HG02763 (cell line): ENCODE measurements around the gene TM4SF5.

Source experiments
- ATAC-seq: cut with Tn5 transposase; IDR thresholded peaks from one replicate; pipeline ENCODE4 v1.9.1; 2021; ENCODE audit warnings: mild to moderate bottlenecking, moderate library complexity; ENCODE audit not compliant: unreplicated experiment

Gene TM4SF5

DNA sequence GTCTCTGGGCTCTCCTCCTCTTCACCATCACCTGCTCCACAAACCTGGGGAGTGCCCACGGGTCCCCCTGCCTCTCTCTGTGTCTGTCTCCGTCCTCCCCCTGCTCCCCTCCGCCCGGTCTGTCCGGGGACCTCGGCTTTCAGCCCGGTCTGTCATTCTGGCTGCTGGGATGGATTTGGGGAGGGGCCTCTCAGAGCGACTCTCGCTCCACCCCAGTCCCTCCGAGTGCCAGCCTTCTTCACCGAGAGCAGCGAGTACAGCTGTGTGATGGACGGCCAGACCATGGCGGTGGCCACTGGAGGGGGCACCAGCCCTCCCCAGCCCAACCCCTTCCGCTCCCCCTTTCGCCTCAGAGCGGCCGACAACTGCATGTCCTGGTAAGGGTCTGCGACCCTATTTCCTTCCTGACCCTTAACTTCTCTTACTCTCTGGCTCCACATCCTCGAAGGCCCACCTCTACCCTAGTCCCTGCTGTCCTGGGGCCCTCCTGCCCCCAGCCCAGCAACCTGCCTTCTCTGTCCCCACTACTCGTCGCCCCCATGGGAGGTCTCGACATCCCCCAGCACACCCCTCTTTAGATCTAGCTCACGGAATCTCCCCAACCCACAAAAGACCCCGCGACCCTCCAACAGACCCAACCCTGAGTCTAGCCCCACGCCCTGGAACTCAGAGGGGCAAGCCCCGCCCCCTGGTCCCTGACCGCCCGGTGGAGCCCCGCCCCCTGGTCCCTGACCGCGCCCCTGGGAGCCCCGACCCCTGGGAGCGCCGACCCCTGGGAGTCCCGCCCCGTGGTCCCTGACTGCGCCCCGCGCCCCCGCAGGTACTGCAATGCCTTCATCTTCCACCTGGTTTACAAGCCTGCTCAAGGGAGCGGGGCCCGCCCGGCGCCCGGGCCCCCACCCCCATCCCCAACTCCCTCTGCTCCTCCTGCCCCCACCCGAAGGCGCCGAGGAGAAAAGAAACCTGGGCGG lies 26.4 kb upstream of the TM4SF5 start:
- ATAC-seq = no peak

- ATAC-seq = no peak
Measured at GRCh38 chr17:4747847-4748246, 23.8 kb upstream of the TM4SF5 start.

GRCh38 chr17:4748686-4749085 lies 23.0 kb upstream of the TM4SF5 start:
- ATAC-seq = no peak

GRCh38 chr17:4750606-4751005 lies 21.1 kb upstream of the TM4SF5 start:
- no peak for ATAC-seq

GRCh38 chr17:4751932-4752331 lies 19.8 kb upstream of the TM4SF5 start:
- ATAC-seq = no peak

DNA sequence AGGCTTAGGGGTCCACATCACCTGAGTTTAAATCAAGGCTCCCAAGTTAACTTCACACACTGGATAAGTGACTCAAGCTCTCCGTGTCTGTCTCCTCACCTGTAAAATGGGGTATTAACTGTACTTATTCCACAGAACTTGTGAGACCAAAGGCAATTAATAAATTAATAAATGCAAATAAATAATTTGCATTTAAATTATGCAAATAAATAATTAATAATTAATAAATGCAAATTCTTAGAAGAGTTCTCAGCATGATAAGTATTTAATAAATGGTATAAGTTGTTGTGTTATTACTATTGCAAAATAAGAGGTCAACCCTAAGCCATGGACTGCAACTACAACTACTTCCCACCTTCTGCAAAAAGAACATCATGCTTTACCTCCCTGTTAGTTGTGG lies 18.3 kb upstream of the TM4SF5 start:
- ATAC-seq = no peak

GRCh38 chr17:4759776-4760236 lies 11.9 kb upstream of the TM4SF5 start:
- no peak for ATAC-seq

- no peak for ATAC-seq
Measured at GRCh38 chr17:4764595-4764994, 7.1 kb upstream of the TM4SF5 start.

- no peak for ATAC-seq
Measured at GRCh38 chr17:4766201-4766600, 5.5 kb upstream of the TM4SF5 start.

- ATAC-seq = no peak
Measured at GRCh38 chr17:4766723-4767122, 5.0 kb upstream of the TM4SF5 start.

- ATAC-seq = no peak
Measured at GRCh38 chr17:4768298-4768697, 3.4 kb upstream of the TM4SF5 start.

GRCh38 chr17:4769628-4770027 lies 2.1 kb upstream of the TM4SF5 start:
- ATAC-seq = no peak

DNA sequence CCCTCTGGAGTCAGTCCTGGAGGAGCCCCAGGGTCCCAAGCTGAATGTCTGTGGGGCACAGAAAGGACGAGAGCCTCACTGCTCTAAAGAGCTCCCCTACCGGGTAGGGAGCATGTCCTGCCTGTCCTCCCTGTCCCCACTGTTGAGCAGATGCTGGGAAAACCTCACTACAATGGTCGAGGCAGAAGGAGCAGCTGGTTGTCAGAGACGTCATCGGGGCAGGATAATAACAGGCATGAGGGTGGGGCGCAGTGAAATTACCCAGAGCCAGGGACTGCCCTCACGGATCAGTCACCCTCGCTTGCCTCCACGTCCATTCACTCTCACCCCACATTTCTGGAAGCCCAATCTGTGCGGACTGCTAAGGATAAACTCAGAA lies 538 bp downstream of the TM4SF5 start:
- ATAC-seq = no peak

- no peak for ATAC-seq
Measured at GRCh38 chr17:4777969-4778760, 6.5 kb downstream of the TM4SF5 start.

GRCh38 chr17:4780325-4780955 lies 8.8 kb downstream of the TM4SF5 start:
- no peak for ATAC-seq

DNA sequence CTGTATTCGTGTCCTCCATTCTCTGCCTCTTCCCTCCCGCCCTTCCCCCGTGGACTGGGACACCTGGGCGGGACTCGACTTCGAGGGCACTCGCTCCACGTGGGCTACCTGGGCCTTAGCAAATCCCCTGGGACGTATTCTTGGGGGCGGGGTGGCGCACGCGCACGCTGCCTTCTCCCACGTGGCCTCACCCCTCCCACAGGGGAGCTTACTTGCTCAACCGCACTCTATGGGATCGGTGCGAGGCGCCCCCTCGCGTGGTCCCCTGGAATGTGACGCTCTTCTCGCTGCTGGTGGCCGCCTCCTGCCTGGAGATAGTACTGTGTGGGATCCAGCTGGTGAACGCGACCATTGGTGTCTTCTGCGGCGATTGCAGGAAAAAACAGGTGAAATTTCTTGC lies 11.0 kb downstream of the TM4SF5 start:
- ATAC-seq = no peak

- ATAC-seq = no peak
Measured at GRCh38 chr17:4785311-4786105, 13.8 kb downstream of the TM4SF5 start.

DNA sequence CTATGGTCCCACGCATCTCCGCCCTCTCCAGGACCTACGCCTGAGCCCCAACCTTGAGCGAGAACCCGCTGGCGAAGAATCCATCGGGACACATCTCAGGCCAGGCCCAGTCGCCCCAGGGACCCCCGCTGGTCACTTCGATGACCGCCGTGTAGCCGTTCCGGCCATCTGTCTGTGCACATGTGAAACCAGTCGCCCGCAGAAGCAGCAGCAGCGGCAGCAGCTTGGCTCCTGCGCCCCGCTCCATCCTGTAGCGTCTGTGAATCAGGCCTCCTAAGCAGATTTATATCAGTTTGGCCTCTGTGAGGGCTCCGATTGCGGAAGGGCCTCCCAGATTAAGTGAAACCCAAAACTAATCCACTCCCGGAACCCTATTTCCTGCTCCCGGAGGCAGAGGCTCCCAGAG lies 14.4 kb downstream of the TM4SF5 start, which contains the start of gene VMO1:
Gene VMO1 (minus strand): TSS at position 259 of the 406 bp plus-strand sequence. CDS start 12 bp downstream, at position 247.
- ATAC-seq = no peak

DNA sequence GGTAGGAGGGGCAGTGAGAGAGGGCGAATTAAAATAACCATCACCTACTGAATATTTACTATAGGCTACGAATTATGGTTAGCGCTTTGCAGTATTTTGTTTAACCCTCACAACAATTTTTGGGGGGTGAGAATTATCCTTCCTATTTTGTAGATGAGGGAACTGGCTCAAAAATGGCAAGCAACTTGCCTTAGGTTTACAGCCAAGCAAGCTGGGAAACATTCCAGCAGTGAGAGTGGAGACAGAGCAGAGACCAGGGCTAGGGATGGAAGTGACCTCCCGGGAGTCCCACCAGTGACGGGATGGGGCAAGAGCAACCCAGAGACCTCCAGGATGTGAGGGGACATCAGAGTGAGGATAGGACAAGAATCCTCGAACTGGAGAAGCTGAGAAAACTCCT lies 14.8 kb downstream of the TM4SF5 start:
- ATAC-seq = no peak

GRCh38 chr17:4788159-4788806 lies 16.6 kb downstream of the TM4SF5 start:
- no peak for ATAC-seq
